ENCODE results near the gene HTD2. TPM values are rescaled to one million over a fixed set of nuclear protein-coding genes. Genes with fewer than 3 reads are reported as not detected.

Gene HTD2
- total and polyA plus RNA-seq, 2 donors (not counting 3 experiments of a cell fraction or from before 2014, with no cell fraction given), result 8.2 to 10.3 TPM

- BruUV-seq (replicated peaks), result no TSS peak
- no peak for DNase-seq (ENCODE audit: low read depth, low spot score)
- H3K27me3 ChIP-seq (ENCODE audit: control insufficient read depth in 2 of 2, insufficient read depth in 2 of 2, low read length in 2 of 2), result no peaks in the 10 kb centered on the region
- H3K36me3 ChIP-seq (ENCODE audit: control insufficient read depth in 2 of 2, extremely low read depth in 1 of 2, insufficient read depth in 2 of 2, low read length in 2 of 2), result no peaks in the 10 kb centered on the region
- H3K79me2 ChIP-seq (ENCODE audit: control insufficient read depth, insufficient read depth, low read length), result no peaks in the 10 kb centered on the region
- no peak for TF ChIP-seq GATA2 (IDR thresholded peaks at IDR 0.05; ENCODE audit: insufficient read depth, insufficient read length, low read depth, low read length)
- no peak for TF ChIP-seq JUN (IDR thresholded peaks at IDR 0.05; ENCODE audit: borderline replicate concordance, insufficient read depth, insufficient read length, low read depth)
- no peak for TF ChIP-seq POLR2AphosphoS5 (IDR thresholded peaks at IDR 0.05; ENCODE audit: insufficient read depth, low read depth, low read length)
- H3K9me1 ChIP-seq (replicated peaks; ENCODE audit: control insufficient read depth, extremely low read depth, insufficient read depth, low read length), result no peaks in the 10 kb centered on the region
- H3K9ac ChIP-seq (replicated peaks; ENCODE audit: extremely low read depth, insufficient read depth, low read length), result no peak overlapping the region
- no peaks in the 10 kb centered on the region for H4K20me1 ChIP-seq (replicated peaks; ENCODE audit: control insufficient read depth, extremely low read depth, insufficient read depth, low read length)
- no peaks in the 10 kb centered on the region for H3K9me3 ChIP-seq (replicated peaks; ENCODE audit: control insufficient read depth, insufficient read depth, low read length)
- CTCF ChIA-PET, result interaction anchor here (0.9 to 4.9 kb wide), 5 partner anchors 13 to 115 kb away, joined by 4 to 28 read pairs (median 6); partner anchors contain the start of genes HTD2 and RPP14
- no peaks in the 10 kb centered on the region for H3K4me1 ChIP-seq (ENCODE audit: control insufficient read depth, extremely low read depth, insufficient read depth, low read length)
- FAIRE-seq, result no peak
- dilution Hi-C loops (cut with MboI; ENCODE audit: extremely low pct_ligation_motif_present, low sequenced_read_pairs), result no loop called here
- H3K4me3 ChIP-seq (replicated peaks in 1 of 3; ENCODE audit: insufficient read depth in 1 of 3, low read depth in 1 of 3, low read length in 3 of 3), result no peak overlapping the region
- H2AFZ ChIP-seq (ENCODE audit: low read depth, low read length), result no peak overlapping the region
- H3K4me2 ChIP-seq (ENCODE audit: insufficient read depth, low read length), result no peak overlapping the region
- POLR2A ChIA-PET, result no interaction called here
- intact Hi-C loops (cut with micrococcal nuclease), result no loop called here
- no peak overlapping the region for H3K27ac ChIP-seq (ENCODE audit: insufficient read depth, low read depth, low read length)
Observed at GRCh38 chr3:58292866-58293265, 13.5 kb upstream of the HTD2 start.

GRCh38 chr3:58293516-58293915, 12.8 kb upstream of the HTD2 start:
- Histone ChIP-seq H3K9me1 (replicated peaks; ENCODE audit: control insufficient read depth, extremely low read depth, insufficient read depth, low read length) (no peaks in the 10 kb centered on the region), H3K36me3 (ENCODE audit: control insufficient read depth in 2 of 2, extremely low read depth in 1 of 2, insufficient read depth in 2 of 2, low read length in 2 of 2) (no peaks in the 10 kb centered on the region), H3K9me3 (replicated peaks; ENCODE audit: control insufficient read depth, insufficient read depth, low read length) (no peaks in the 10 kb centered on the region), H3K4me1 (ENCODE audit: control insufficient read depth, extremely low read depth, insufficient read depth, low read length) (no peaks in the 10 kb centered on the region), H3K4me2 (ENCODE audit: insufficient read depth, low read length) (no peak overlapping the region), H2AFZ (ENCODE audit: low read depth, low read length) (no peak overlapping the region), H3K27me3 (ENCODE audit: control insufficient read depth in 2 of 2, insufficient read depth in 2 of 2, low read length in 2 of 2) (peaks cover 0 to 4% of the 10 kb centered on the region in 2 experiments), H3K9ac (replicated peaks; ENCODE audit: extremely low read depth, insufficient read depth, low read length) (no peak overlapping the region), H3K27ac (ENCODE audit: insufficient read depth, low read depth, low read length) (no peak overlapping the region), H4K20me1 (replicated peaks; ENCODE audit: control insufficient read depth, extremely low read depth, insufficient read depth, low read length) (no peaks in the 10 kb centered on the region), H3K79me2 (ENCODE audit: control insufficient read depth, insufficient read depth, low read length) (no peaks in the 10 kb centered on the region), H3K4me3 (replicated peaks in 1 of 3; ENCODE audit: insufficient read depth in 1 of 3, low read depth in 1 of 3, low read length in 3 of 3) (no peak overlapping the region)
- TF ChIP-seq FOS (IDR thresholded peaks at IDR 0.05; ENCODE audit: borderline replicate concordance, insufficient read depth, low read length) (no peak), EZH2 (IDR thresholded peaks at IDR 0.05; ENCODE audit: borderline replicate concordance, low read depth, low read length, severe bottlenecking) (no peak), MYC (IDR thresholded peaks at IDR 0.05; ENCODE audit: low read depth, low read length) (no peak), CTCF (IDR thresholded peaks at IDR 0.05; ENCODE audit: extremely low read depth in 1 of 2, insufficient read depth in 1 of 2, low read depth in 1 of 2, low read length in 2 of 2) (no peak), GATA2 (IDR thresholded peaks at IDR 0.05; ENCODE audit: insufficient read depth, insufficient read length, low read depth, low read length) (no peak), POLR2A (IDR thresholded peaks at IDR 0.05; ENCODE audit: low read depth, low read length) (no peak)
- TF ChIP-seq, protein P1, sequence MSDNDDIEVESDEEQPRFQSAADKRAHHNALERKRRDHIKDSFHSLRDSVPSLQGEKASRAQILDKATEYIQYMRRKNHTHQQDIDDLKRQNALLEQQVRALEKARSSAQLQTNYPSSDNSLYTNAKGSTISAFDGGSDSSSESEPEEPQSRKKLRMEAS (IDR thresholded peaks at IDR 0.05; ENCODE audit: insufficient read depth, insufficient read length), result no peak
- intact Hi-C loops (cut with micrococcal nuclease), result no loop called here
- DNase-seq (ENCODE audit: low read depth, low spot score), result no peak
- no peak for FAIRE-seq
- BruUV-seq (replicated peaks), result no TSS peak
- POLR2A ChIA-PET, result no interaction called here
- dilution Hi-C loops (cut with MboI; ENCODE audit: extremely low pct_ligation_motif_present, low sequenced_read_pairs), result no loop called here
- CTCF ChIA-PET, result interaction anchor here (1.6 to 4.9 kb wide), 3 partner anchors 13 to 106 kb away, joined by 5 to 28 read pairs (median 24); partner anchors contain the start of genes HTD2 and RPP14

All from endothelial cell of umbilical vein (primary cell).